ENCODE data around the gene YWHAQ. TPM values are rescaled to one million over a fixed set of nuclear protein-coding genes. Genes with fewer than 3 reads are reported as not detected.

YWHAQ gene
- total RNA-seq, 1 donor from 2014 or later, result 408 TPM

DNA sequence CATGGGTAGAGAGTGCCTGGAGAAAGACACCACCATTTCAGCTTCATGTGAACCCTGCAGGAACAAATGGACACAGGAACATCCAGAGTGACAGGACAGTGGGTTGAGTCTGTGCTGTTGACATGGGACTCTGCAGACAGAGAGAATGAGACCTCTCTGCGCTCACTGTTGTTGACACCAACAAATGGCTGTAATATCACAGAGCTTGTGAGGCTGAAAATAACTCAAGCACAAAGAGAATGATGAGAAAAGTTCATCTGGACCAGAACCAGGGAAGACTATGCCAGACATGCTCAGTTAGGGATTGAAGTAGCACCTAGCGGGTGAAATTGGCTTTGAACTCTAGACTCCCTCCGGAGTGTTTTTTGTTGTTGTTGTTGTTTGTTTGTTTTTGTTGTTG lies 37.0 kb upstream of the YWHAQ start:
- Mint-ChIP-seq H3K9me3 (ENCODE audit: unreplicated experiment) (peaks cover 4% of the 10 kb centered on the region), H3K27me3 (ENCODE audit: low read depth, unreplicated experiment) (peaks cover 13% of the 10 kb centered on the region), H3K4me1 (ENCODE audit: low read depth, unreplicated experiment) (no peaks in the 10 kb centered on the region), H3K27ac (ENCODE audit: unreplicated experiment) (no peak overlapping the region), H3K36me3 (ENCODE audit: low read depth, unreplicated experiment) (no peaks in the 10 kb centered on the region), H3K4me3 (ENCODE audit: unreplicated experiment) (no peak overlapping the region)
- FAIRE-seq (no peak), DNase-seq (ENCODE audit: low read depth) (no peak)
- no peak overlapping the region for H3K27ac ChIP-seq (ENCODE audit: low read depth, low read length)
- H3K9ac ChIP-seq (ENCODE audit: low read length), result no peak overlapping the region
- no peaks in the 10 kb centered on the region for H3K9me3 ChIP-seq (ENCODE audit: insufficient read depth, low read depth, low read length)
- H2AFZ ChIP-seq (ENCODE audit: low read depth, low read length), result no peak overlapping the region
- H3K36me3 ChIP-seq (ENCODE audit: insufficient read depth, low read length), result no peaks in the 10 kb centered on the region
- H3K4me3 ChIP-seq (ENCODE audit: insufficient read depth, low read depth, low read length), result no peak overlapping the region
- H4K20me1 ChIP-seq (ENCODE audit: insufficient read depth, low read length), result no peaks in the 10 kb centered on the region
- no peak for TF ChIP-seq EZH2 (IDR thresholded peaks at IDR 0.05; ENCODE audit: insufficient read depth, low read length)
- TF ChIP-seq, protein P1, sequence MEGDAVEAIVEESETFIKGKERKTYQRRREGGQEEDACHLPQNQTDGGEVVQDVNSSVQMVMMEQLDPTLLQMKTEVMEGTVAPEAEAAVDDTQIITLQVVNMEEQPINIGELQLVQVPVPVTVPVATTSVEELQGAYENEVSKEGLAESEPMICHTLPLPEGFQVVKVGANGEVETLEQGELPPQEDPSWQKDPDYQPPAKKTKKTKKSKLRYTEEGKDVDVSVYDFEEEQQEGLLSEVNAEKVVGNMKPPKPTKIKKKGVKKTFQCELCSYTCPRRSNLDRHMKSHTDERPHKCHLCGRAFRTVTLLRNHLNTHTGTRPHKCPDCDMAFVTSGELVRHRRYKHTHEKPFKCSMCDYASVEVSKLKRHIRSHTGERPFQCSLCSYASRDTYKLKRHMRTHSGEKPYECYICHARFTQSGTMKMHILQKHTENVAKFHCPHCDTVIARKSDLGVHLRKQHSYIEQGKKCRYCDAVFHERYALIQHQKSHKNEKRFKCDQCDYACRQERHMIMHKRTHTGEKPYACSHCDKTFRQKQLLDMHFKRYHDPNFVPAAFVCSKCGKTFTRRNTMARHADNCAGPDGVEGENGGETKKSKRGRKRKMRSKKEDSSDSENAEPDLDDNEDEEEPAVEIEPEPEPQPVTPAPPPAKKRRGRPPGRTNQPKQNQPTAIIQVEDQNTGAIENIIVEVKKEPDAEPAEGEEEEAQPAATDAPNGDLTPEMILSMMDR (IDR thresholded peaks at IDR 0.05; ENCODE audit: insufficient read depth, low read depth, low read length), result no peak
- no peaks in the 10 kb centered on the region for H3K79me2 ChIP-seq (ENCODE audit: insufficient read depth, low read length)
- H3K4me1 ChIP-seq (ENCODE audit: insufficient read depth, low read length), result peaks cover 18% of the 10 kb centered on the region
- H3K27me3 ChIP-seq (ENCODE audit: insufficient read depth, low read length), result no peaks in the 10 kb centered on the region
- no peak overlapping the region for H3K4me2 ChIP-seq (ENCODE audit: low read length)

DNA sequence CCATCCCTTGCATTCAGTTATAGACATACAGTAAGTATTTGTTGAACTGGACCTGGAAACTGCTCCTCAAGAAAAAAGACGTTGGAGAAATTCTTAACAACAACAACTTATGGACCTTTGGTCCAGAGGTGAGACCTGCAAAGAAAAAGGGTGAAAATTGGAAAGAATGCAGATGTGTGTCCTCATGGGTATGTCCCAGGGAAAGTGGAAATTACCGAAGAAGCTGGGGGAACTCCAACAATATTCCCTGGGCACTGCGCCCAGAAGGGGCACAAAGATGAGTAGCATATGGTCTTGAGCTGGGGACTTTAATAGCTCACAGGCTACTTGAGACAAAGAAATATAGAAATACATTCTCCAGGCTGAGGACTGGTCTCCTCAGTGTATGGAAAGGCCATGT lies 35.5 kb upstream of the YWHAQ start:
- H3K9me3 Mint-ChIP-seq (ENCODE audit: unreplicated experiment), result peaks cover 4% of the 10 kb centered on the region
- no peaks in the 10 kb centered on the region for H3K79me2 ChIP-seq (ENCODE audit: insufficient read depth, low read length)
- H4K20me1 ChIP-seq (ENCODE audit: insufficient read depth, low read length), result no peaks in the 10 kb centered on the region
- H3K9me3 ChIP-seq (ENCODE audit: insufficient read depth, low read depth, low read length), result no peaks in the 10 kb centered on the region
- peaks cover 13% of the 10 kb centered on the region for H3K27me3 Mint-ChIP-seq (ENCODE audit: low read depth, unreplicated experiment)
- no peaks in the 10 kb centered on the region for H3K27me3 ChIP-seq (ENCODE audit: insufficient read depth, low read length)
- TF ChIP-seq EZH2 (IDR thresholded peaks at IDR 0.05; ENCODE audit: insufficient read depth, low read length), result no peak
- TF ChIP-seq, protein P1 (IDR thresholded peaks at IDR 0.05; ENCODE audit: insufficient read depth, low read depth, low read length), result no peak
- FAIRE-seq (no peak), DNase-seq (ENCODE audit: low read depth) (no peak)
- H3K4me1 ChIP-seq (ENCODE audit: insufficient read depth, low read length), result peaks cover 18% of the 10 kb centered on the region
- no peaks in the 10 kb centered on the region for H3K36me3 ChIP-seq (ENCODE audit: insufficient read depth, low read length)
- peak overlapping the region; percentile 67 for H3K4me2 ChIP-seq (ENCODE audit: low read length)
- H3K9ac ChIP-seq (ENCODE audit: low read length), result peak overlapping the region; percentile 8
- H3K4me3 Mint-ChIP-seq (ENCODE audit: unreplicated experiment), result no peak overlapping the region
- H3K4me3 ChIP-seq (ENCODE audit: insufficient read depth, low read depth, low read length), result no peak overlapping the region
- H2AFZ ChIP-seq (ENCODE audit: low read depth, low read length), result peak overlapping the region; percentile 12
- H3K27ac Mint-ChIP-seq (ENCODE audit: unreplicated experiment), result no peak overlapping the region
- H3K4me1 Mint-ChIP-seq (ENCODE audit: low read depth, unreplicated experiment), result no peaks in the 10 kb centered on the region
- no peaks in the 10 kb centered on the region for H3K36me3 Mint-ChIP-seq (ENCODE audit: low read depth, unreplicated experiment)
- peak overlapping the region; percentile 70 for H3K27ac ChIP-seq (ENCODE audit: low read depth, low read length)

DNA sequence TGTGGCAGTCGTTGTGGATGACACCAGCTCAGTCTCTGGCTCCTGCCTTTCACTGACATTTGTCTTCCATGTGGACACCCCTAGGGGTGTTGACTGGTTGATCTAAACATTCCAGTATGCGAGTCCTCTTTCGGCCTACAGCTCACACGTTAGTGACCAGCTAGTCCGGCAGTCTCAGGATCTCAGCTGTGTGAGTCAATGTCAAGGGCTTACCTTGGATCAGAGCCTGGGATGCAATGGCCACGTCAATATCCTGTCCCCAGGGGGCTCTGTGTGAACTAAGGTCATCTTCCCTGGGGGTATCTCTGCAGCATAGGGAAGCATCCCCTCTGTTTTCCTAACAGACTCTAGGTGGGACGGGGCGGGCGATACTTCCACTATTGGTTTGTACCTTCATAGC lies 35.1 kb upstream of the YWHAQ start:
- Histone ChIP-seq H3K27ac (ENCODE audit: low read depth, low read length) (peak overlapping the region; percentile 70), H3K36me3 (ENCODE audit: insufficient read depth, low read length) (no peaks in the 10 kb centered on the region), H3K4me1 (ENCODE audit: insufficient read depth, low read length) (peaks cover 18% of the 10 kb centered on the region), H3K27me3 (ENCODE audit: insufficient read depth, low read length) (no peaks in the 10 kb centered on the region), H3K9ac (ENCODE audit: low read length) (peak overlapping the region; percentile 24), H4K20me1 (ENCODE audit: insufficient read depth, low read length) (no peaks in the 10 kb centered on the region), H3K4me2 (ENCODE audit: low read length) (peak overlapping the region; percentile 67), H3K79me2 (ENCODE audit: insufficient read depth, low read length) (no peaks in the 10 kb centered on the region), H3K9me3 (ENCODE audit: insufficient read depth, low read depth, low read length) (no peaks in the 10 kb centered on the region), H3K4me3 (ENCODE audit: insufficient read depth, low read depth, low read length) (no peak overlapping the region), H2AFZ (ENCODE audit: low read depth, low read length) (peak overlapping the region; percentile 12)
- TF ChIP-seq EZH2 (IDR thresholded peaks at IDR 0.05; ENCODE audit: insufficient read depth, low read length), result no peak
- TF ChIP-seq, protein P1 (IDR thresholded peaks at IDR 0.05; ENCODE audit: insufficient read depth, low read depth, low read length), result no peak
- H3K36me3 Mint-ChIP-seq (ENCODE audit: low read depth, unreplicated experiment), result no peaks in the 10 kb centered on the region
- peaks cover 4% of the 10 kb centered on the region for H3K9me3 Mint-ChIP-seq (ENCODE audit: unreplicated experiment)
- DNase-seq (ENCODE audit: low read depth) (peak; percentile 76), FAIRE-seq (peak; percentile 69)
- H3K27ac Mint-ChIP-seq (ENCODE audit: unreplicated experiment), result no peak overlapping the region
- peaks cover under 1% of the 10 kb centered on the region for H3K4me1 Mint-ChIP-seq (ENCODE audit: low read depth, unreplicated experiment)
- peaks cover 13% of the 10 kb centered on the region for H3K27me3 Mint-ChIP-seq (ENCODE audit: low read depth, unreplicated experiment)
- H3K4me3 Mint-ChIP-seq (ENCODE audit: unreplicated experiment), result no peak overlapping the region

Data from astrocyte (in vitro differentiated cells and primary cell).